OCI-LY7 (cell line): Measurements from ENCODE around the gene B4GALT6.

ENCODE experiments used
- CTCF ChIP-seq: fragments of 200-600 bp; sonication (generic); conservative IDR thresholded peaks from 2 replicates; pipeline ENCODE4 v1.5.1; 2014; ENCODE audit warnings: mild to moderate bottlenecking, antibody characterized with exemption, low read length, moderate library complexity, mixed read lengths
- EZH2phosphoT487 ChIP-seq: fragments of 200-600 bp; sonication (generic); IDR thresholded peaks from 2 replicates; pipeline ENCODE4 v1.6.1; 2018; ENCODE audit warnings: low read depth, borderline replicate concordance, mild to moderate bottlenecking, mixed run types, antibody characterized with exemption, low read length, moderate library complexity, mixed read lengths

- no peak for TF ChIP-seq CTCF
- no peak for TF ChIP-seq EZH2phosphoT487
Observed at GRCh38 chr18:31603315-31603714, 81.1 kb downstream of the B4GALT6 start.
